KMS-11 (cell line): ENCODE measurements around the gene TOP1.
A peak's percentile ranks its signal among the peaks of the same experiment; 100 is the strongest.

Experiments
- H2AFZ ChIP-seq: fragments of 200-600 bp; sonication (generic); 2 replicates; pipeline ENCODE4 v1.6.1; 2016; ENCODE audit warnings: antibody characterized with exemption, mixed run types, low read depth
- H3K27ac ChIP-seq: fragments of 200-600 bp; sonication (generic); 2 replicates; pipeline ENCODE4 v1.6.1; 2016; ENCODE audit warnings: mild to moderate bottlenecking, mixed run types
- H3K27me3 ChIP-seq: fragments of 200-600 bp; sonication (generic); 2 replicates; pipeline ENCODE4 v1.6.1; 2017; ENCODE audit warnings: mild to moderate bottlenecking, low read depth, mixed run types, moderate library complexity; ENCODE audit not compliant: insufficient read depth
- H3K36me3 ChIP-seq: fragments of 200-600 bp; sonication (generic); 2 replicates; pipeline ENCODE4 v1.6.1; 2017; ENCODE audit warnings: mild to moderate bottlenecking, mixed run types; ENCODE audit not compliant: insufficient read depth
- H3K4me1 ChIP-seq: fragments of 200-600 bp; sonication (generic); 2 replicates; pipeline ENCODE4 v1.6.1; 2016; ENCODE audit warnings: mild to moderate bottlenecking, low read depth, mixed run types; ENCODE audit not compliant: poor library complexity, severe bottlenecking
- H3K4me2 ChIP-seq: fragments of 200-600 bp; sonication (generic); 2 replicates; pipeline ENCODE4 v1.7.0; 2016; ENCODE audit warnings: mild to moderate bottlenecking, mixed run types
- H3K4me3 ChIP-seq: fragments of 200-600 bp; sonication (generic); IDR thresholded peaks from 2 replicates; pipeline ENCODE4 v1.6.1; 2017; ENCODE audit warnings: low read depth, low read length, mixed read lengths; ENCODE audit not compliant: insufficient read depth
- H3K79me2 ChIP-seq: fragments of 200-600 bp; sonication (generic); 2 replicates; pipeline ENCODE4 v1.6.1; 2016; ENCODE audit warnings: low read depth, mixed run types; ENCODE audit not compliant: insufficient read depth
- H3K9ac ChIP-seq: fragments of 200-600 bp; sonication (generic); 2 replicates; pipeline ENCODE4 v1.6.1; 2016; ENCODE audit warnings: mild to moderate bottlenecking, mixed run types
- H4K20me1 ChIP-seq: fragments of 200-600 bp; sonication (generic); 2 replicates; pipeline ENCODE4 v1.6.1; 2016; ENCODE audit warnings: mild to moderate bottlenecking, mixed run types; ENCODE audit not compliant: insufficient read depth
- CTCF ChIP-seq: fragments of 200-600 bp; sonication (generic); conservative IDR thresholded peaks from 2 replicates; pipeline ENCODE4 v1.6.1; 2017; ENCODE audit warnings: low read depth, mild to moderate bottlenecking, antibody characterized with exemption, low read length, moderate library complexity, mixed read lengths

TOP1 gene

GRCh38 chr20:41009946-41010345 lies 18.7 kb upstream of the TOP1 start:
- Histone ChIP-seq H3K27me3 (no peaks in the 10 kb centered on the region), H3K27ac (no peak overlapping the region; the same call in 1 of the 2 replicates), H4K20me1 (no peaks in the 10 kb centered on the region), H3K9ac (no peak overlapping the region), H3K79me2 (no peaks in the 10 kb centered on the region), H3K4me1 (peaks cover 80% of the 10 kb centered on the region), H3K36me3 (no peaks in the 10 kb centered on the region), H2AFZ (no peak overlapping the region), H3K4me3 (no peak overlapping the region), H3K4me2 (peak overlapping the region; percentile 90; the same call in 1 of the 2 replicates)
- no peak for TF ChIP-seq CTCF

GRCh38 chr20:41011551-41012067 lies 17.0 kb upstream of the TOP1 start:
- Histone ChIP-seq H3K4me1 (peaks cover 86% of the 10 kb centered on the region), H3K27me3 (no peaks in the 10 kb centered on the region), H3K27ac (peak overlapping the region; percentile 75), H3K36me3 (no peaks in the 10 kb centered on the region), H2AFZ (peak overlapping the region; percentile 12; the same call in 1 of the 2 replicates), H3K4me3 (no peak overlapping the region), H3K79me2 (no peaks in the 10 kb centered on the region), H3K9ac (peak overlapping the region; percentile 2; the same call in 1 of the 2 replicates), H3K4me2 (peak overlapping the region; percentile 90), H4K20me1 (no peaks in the 10 kb centered on the region)
- no peak for TF ChIP-seq CTCF

- Histone ChIP-seq H2AFZ (no peak overlapping the region), H3K4me3 (no peak overlapping the region), H3K36me3 (no peaks in the 10 kb centered on the region), H3K4me1 (peaks cover 60% of the 10 kb centered on the region), H3K4me2 (peak overlapping the region; percentile 9; the same call in 1 of the 2 replicates), H3K9ac (no peak overlapping the region), H3K27me3 (no peaks in the 10 kb centered on the region), H3K79me2 (no peaks in the 10 kb centered on the region), H3K27ac (no peak overlapping the region), H4K20me1 (no peaks in the 10 kb centered on the region)
- no peak for TF ChIP-seq CTCF
These were observed 14.0 kb upstream of the TOP1 start for GRCh38 chr20:41014561-41015088.

- H3K4me3 ChIP-seq = no peak overlapping the region
- no peak overlapping the region for H3K9ac ChIP-seq
- H4K20me1 ChIP-seq = no peaks in the 10 kb centered on the region
- no peak overlapping the region for H3K4me2 ChIP-seq
- H3K27ac ChIP-seq = no peak overlapping the region
- H3K79me2 ChIP-seq = no peaks in the 10 kb centered on the region
- peaks cover 30% of the 10 kb centered on the region for H3K4me1 ChIP-seq
- no peak overlapping the region for H2AFZ ChIP-seq
- TF ChIP-seq CTCF = no peak
- no peaks in the 10 kb centered on the region for H3K27me3 ChIP-seq
- H3K36me3 ChIP-seq = no peaks in the 10 kb centered on the region
These were observed 11.1 kb upstream of the TOP1 start for GRCh38 chr20:41017448-41018042.
